Measurements from ENCODE around the gene OPCML. TPM values are rescaled to one million over a fixed set of nuclear protein-coding genes. Genes with fewer than 3 reads are reported as not detected.

OPCML gene
- total and polyA plus RNA-seq, 2 experiments from 2014 or later, result 1.2 to 4.4 TPM

GRCh38 chr11:132851247-132851646 is 681.1 kb downstream of the OPCML start:
- Mint-ChIP-seq H3K27me3 (ENCODE audit: insufficient read depth, low read depth, poor library complexity) (no peaks in the 10 kb centered on the region), H3K4me3 (no peak overlapping the region), H3K9me3 (peaks cover 14% of the 10 kb centered on the region), H3K36me3 (ENCODE audit: low read depth) (peaks cover 13% of the 10 kb centered on the region), H3K27ac (no peak overlapping the region), H3K4me1 (peaks cover 8% of the 10 kb centered on the region; the same call in 2 of the 3 replicates)
- Histone ChIP-seq H4K20me1 (replicated peaks; ENCODE audit: insufficient read depth) (no peaks in the 10 kb centered on the region), H3K79me2 (replicated peaks; ENCODE audit: insufficient read depth) (no peaks in the 10 kb centered on the region), H3K4me3 (no peak overlapping the region), H3K27ac (ENCODE audit: low read depth) (no peak overlapping the region), H3K36me3 (ENCODE audit: insufficient read depth) (no peaks in the 10 kb centered on the region), H3K27me3 (ENCODE audit: insufficient read depth) (no peaks in the 10 kb centered on the region), H3K9me2 (ENCODE audit: insufficient read depth) (no peaks in the 10 kb centered on the region; the same call in 1 of the 2 replicates), H2AFZ (no peak overlapping the region), H3K4me2 (no peak overlapping the region), H3F3A (replicated peaks; ENCODE audit: low read depth) (no peaks in the 10 kb centered on the region), H3K4me1 (ENCODE audit: insufficient read depth) (peaks cover 9% of the 10 kb centered on the region)
- TF ChIP-seq REST (IDR thresholded peaks at IDR 0.05; ENCODE audit: unreplicated experiment) (no peak), ZNF462 (CRISPR knock-in tag; IDR thresholded peaks at IDR 0.05) (no peak), POLR2AphosphoS5 (IDR thresholded peaks at IDR 0.05; ENCODE audit: low read depth) (no peak), EZH2phosphoT487 (IDR thresholded peaks at IDR 0.05; ENCODE audit: unreplicated experiment) (no peak), CREB1 (CRISPR knock-in tag; IDR thresholded peaks at IDR 0.05; ENCODE audit: low read depth) (no peak), ZNF331 (CRISPR knock-in tag; IDR thresholded peaks at IDR 0.05; ENCODE audit: low read depth) (no peak), NANOG (IDR thresholded peaks at IDR 0.05; ENCODE audit: borderline replicate concordance) (no peak), JUNB (IDR thresholded peaks at IDR 0.05; ENCODE audit: unreplicated experiment) (no peak), EZH2 (IDR thresholded peaks at IDR 0.05; ENCODE audit: low read depth, unreplicated experiment) (no peak), ZNF114 (CRISPR knock-in tag; IDR thresholded peaks at IDR 0.05) (no peak), STAT1 (IDR thresholded peaks at IDR 0.05; ENCODE audit: unreplicated experiment) (no peak), ETS1 (IDR thresholded peaks at IDR 0.05) (no peak), CTCF (conservative IDR thresholded peaks at IDR 0.05; ENCODE audit: low read depth in 2 of 2) (no peak)
- ATAC-seq, result peak; percentile 59
- DNase-seq (ENCODE audit: low spot score), result no peak

All from GM23338 (cell line).